GM18951 (cell line): ENCODE measurements around the gene KPNA5.
"Not testable (repeated sequence)": the region's sequence is repeated elsewhere in the genome, so short reads cannot be mapped to it uniquely, and the experiment has no call there.

Experiments
- POLR2A ChIP-seq: IDR thresholded peaks from 4 replicates; pipeline ENCODE4 v1.6.1; 2011; ENCODE audit warnings: mild to moderate bottlenecking; ENCODE audit not compliant: insufficient read length, insufficient read depth; ENCODE audit errors: extremely low read depth
- in situ Hi-C: fragments of 300-500 bp; cut with MboI; formaldehyde crosslinking; loops from one replicate; pipeline ENCODE4 v1.12.0; 2022; ENCODE audit warnings: low sequenced_read_pairs, mixed read lengths, inconsistent platforms; ENCODE audit not compliant: unreplicated experiment

The KPNA5 gene

DNA sequence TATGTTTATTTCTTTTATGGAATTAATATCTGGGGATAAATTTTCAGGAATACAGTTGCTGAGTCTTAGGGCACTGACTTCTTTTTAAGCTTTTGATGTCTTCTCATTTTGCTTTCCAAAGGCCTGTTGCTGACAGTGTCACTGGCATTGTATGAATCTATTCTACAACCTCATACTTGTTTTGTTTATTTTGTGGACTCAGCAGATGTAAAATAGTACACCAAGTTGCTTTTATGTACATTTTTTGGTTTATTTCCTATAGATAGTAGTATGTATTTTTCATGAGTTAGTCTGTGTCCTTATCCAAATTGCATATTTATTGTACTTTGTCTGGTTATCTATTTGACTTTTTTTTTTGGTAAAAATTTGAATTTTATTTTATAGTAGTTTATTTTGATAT is 49.5 kb downstream of the KPNA5 start:
- in situ Hi-C loops = no loop called here

DNA sequence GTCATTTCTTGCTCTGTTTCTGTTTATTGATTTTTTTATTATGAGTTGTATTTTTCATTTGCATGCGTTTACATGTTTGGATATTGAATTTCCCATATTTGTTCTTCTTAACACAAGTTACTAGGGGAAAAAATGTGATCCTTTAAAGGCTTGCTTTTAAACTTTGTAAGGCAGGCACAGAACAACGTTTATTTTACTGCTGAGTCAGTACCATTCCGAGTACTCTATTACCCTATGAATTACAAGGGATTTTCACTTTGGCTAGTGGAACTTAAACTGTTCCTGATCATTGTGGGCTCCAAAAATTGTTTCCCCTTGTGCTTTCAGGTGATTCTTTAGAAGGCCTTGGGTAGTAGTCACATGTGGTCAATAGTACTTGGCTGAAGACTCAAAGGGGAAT is 56.0 kb downstream of the KPNA5 start:
- in situ Hi-C loops = no loop called here
- TF ChIP-seq POLR2A = no peak

More for the DNA sequence above, 49.5 kb downstream of the KPNA5 start:
- no peak for TF ChIP-seq POLR2A

DNA sequence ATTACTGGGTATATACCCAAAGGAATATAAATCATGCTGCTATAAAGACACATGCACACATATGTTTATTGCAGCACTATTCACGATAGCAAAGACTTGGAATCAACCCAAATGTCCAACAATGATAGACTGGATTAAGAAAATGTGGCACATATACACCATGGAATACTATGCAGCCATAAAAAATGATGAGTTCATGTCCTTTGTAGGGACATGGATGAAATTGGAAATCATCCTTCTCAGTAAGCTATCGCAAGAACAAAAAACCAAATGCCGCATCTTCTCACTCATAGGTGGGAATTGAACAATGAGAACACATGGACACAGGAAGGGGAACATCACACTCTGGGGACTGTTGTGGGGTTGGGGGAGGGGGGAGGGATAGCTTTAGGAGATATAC is 59.5 kb downstream of the KPNA5 start:
- in situ Hi-C loops = not testable (repeated sequence)

DNA sequence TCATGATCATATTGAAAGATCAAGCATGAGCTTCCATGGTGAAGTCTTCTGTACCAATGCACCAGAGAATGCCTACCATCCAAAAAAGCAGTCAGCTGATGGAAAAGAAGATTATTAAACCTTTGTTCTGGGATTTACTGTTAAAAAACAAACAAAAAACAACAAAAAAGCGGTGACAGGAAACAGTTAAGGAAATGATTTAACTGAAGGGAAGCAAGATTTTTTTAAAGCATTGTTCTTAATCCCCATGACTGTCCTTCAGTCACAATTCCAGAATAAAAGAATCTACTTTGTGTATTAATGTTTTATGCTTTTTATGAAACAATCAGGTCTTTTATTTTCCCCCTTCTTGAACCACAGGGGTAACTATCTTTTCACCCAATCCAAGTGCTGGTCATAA is 60.6 kb downstream of the KPNA5 start:
- no peak for TF ChIP-seq POLR2A
- in situ Hi-C loops = no loop called here

DNA sequence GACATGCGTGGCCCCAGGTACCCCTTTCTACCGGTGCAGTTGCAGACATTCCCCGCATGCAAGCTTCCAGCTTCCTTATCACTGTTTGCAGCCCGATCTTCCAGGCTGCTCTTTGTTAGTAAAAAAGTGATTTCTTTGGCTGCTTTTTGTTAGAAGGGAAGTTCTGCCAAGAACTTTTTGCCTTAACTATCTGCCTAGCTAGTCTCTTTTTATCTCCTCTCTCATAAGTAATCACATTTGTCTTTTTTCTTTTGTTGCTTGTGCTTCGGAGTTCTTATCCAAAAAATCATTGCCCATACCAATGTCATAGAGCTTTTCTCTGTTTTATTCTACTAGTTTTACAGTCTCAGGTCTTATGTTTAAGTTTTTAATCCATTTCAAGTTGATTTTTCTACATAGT is 64.2 kb downstream of the KPNA5 start:
- TF ChIP-seq POLR2A = no peak
- in situ Hi-C loops = no loop called here

DNA sequence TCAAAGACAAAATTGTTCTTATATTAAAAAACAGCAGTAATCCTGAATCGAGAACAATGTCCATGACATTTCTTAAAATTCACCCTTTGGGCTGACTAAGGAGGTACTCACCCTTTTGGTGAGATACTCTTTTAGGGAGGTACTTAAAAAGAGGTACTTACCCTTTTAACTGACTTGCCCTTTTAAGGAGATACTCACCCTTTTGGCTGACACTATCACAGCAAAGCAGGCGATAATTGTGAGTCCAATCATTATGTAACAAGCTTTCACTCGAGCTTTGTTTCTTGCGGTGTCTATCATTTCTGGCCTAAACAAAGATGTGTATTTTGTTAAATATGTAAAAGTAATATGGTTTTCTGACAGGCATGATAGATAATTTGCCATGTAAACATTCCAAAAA is 80.8 kb downstream of the KPNA5 start:
- in situ Hi-C loops = no loop called here
- TF ChIP-seq POLR2A = no peak

DNA sequence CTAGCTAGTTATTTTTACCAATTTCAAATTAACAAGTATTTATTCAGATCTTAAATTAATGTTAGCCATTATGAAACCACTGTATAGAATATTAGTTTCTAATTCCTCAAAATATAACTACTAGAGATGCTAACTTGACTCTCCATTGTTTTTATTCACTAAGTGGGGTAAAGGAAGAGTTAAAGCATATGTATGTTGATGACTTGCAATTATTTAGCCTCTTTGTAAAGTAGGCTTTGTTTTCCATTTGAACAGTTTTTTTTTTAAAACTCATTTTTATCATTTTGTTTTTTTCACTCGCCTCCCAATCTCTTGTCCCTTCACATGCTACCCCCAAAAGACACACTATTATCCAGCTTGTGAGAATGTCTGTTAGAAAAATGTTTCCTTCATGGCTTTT is 81.2 kb downstream of the KPNA5 start:
- in situ Hi-C loops = no loop called here
- no peak for TF ChIP-seq POLR2A

DNA sequence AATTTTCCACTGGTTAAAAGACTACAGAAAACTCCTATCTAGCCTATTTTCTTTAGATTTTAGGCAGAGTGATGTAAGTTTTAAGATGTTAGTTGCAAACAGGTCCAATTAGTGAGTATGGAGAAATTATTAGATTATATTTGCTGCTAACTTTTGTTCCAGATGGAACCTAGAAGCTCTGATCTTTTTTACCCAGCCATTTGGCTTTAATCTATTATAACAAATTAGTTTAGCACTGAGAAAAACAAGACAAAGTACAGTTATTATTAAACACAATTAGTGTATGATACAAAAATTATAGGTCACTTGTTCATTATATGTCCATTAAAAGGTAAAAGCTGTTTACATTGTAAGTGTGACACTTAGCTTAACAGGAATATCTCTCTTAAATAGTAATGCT is 82.0 kb downstream of the KPNA5 start:
- TF ChIP-seq POLR2A = no peak

DNA sequence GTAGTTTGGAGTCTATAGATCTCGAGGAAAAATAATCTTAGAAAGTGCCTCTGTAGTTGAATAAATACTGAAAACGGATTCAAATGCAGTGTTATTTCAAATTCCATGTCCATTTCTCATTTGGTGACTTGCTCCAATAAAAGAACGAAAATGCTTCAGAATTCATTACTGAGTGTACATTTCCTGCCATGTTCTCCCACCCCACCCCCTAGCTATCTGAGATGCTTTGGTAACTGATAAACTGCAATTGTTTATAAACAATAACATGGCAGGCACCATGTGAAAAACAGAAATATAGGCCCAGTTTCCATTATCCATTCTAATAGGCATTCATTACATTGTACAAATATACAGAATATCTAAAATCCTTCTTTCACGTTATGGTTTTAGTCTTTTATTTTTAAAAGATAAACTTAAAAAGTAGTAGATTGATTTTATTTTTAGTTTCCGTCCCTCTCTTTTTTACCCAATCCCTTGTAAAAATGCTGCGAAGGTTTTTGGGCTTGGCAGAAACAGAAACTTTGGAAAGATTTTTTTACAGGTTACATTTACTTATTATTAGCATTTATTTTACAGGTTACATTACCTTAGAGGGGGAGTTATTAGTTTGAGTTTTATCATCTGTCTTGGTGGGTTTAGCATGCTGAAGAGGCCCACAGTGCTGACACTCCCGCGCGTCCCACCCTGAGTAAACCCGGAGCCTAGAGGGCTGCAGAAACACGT is 83.1 kb downstream of the KPNA5 start:
- in situ Hi-C loops = no loop called here
- no peak for TF ChIP-seq POLR2A

More for the DNA sequence above, 82.0 kb downstream of the KPNA5 start:
- in situ Hi-C loops = no loop called here

DNA sequence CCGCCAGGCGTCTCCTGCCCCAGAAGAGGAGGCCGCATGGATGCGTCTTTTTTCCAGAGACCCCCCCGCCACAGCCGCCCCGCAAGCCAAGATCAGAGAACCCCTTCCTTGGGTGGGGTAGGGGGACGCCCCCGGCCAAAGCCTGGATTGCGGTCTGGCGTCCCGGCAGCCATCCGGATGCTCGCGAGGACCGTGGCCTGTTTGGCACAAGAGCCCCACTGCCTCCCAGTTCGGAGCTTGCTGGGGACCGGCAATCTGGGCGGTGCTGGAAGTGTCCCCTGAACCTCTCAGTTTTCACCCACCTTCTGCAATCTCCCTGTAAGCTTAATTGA is 83.6 kb downstream of the KPNA5 start:
- TF ChIP-seq POLR2A = no peak
- in situ Hi-C loops = no loop called here

DNA sequence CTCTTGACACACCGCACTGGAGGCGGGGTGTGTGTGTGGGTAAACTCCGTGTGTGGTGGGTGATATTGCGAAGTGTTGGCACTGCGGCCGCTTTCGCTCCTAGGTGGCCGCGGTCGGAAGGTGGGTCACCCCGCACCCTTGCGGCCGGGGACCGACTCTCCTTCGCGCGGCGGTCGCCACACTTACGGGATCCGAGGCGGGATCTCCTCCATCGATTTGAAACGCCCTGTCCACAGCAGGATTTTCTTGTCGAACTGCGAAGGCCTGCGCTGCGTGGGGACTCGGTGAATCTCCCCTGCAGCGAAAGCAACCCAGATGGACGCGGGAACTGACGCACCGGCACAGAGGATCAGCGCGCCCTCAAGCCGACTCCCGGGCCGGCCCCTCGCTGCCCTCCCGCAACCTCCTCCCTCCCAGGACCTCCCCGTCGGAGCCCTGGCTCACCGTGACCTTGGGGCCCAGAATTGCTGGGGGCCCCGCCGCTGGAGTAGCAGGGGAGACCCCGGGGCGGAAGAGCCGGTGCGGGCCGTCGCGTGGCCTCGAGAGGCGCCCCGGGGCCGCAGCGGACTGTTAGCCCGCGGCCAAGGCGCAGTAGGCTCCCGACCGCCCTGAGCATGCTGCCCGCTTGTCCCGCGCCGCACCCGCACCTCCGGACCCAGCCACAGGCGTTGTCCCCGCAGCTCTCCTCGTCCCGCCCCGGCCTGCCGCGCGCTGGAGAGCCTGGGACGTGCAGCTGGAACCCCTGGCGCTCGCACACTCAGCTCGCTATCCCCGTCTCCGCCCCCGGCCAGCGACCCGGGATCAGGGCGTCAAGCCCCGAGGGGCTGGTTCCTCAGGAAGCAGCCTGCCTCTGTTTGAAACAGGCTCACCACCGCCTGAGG is 84.2 kb downstream of the KPNA5 start, which contains the start of gene FAM162B:
TSS of gene FAM162B (minus strand) at position 759 of the 881 bp plus-strand sequence. CDS start at position 616, 143 bp downstream.
- in situ Hi-C loops = no loop called here
- TF ChIP-seq POLR2A = no peak

DNA sequence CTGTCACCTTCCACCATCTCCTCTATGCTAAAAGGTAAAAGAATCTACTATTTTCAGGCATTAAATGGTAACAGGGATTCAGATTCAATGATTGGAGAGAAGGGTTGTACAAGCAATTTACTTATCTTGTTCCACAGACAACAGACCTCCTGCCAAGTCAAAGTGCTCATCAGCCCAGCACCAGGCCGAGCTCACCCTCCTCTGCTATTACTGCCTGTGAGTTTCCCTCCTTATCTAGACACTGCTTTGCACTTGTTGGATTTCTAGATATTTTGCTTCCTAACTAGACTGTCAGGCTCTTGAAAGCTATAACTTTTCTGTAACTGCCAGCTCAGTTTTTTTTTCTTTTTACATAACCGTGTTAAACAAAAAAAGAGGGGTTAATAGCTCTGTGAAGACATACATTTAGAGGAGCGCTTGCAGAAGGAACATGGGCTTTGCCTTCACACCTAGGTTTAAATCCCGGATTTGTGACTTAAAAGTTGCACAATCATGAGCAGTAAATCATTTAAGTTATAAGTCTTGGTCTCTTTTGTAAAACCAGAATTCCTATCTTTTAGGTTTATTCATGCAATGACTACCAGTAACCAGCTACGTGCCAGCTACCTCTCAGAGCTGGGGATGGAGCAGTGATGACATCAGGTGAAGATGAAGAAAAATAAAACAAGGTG is 85.6 kb downstream of the KPNA5 start:
- TF ChIP-seq POLR2A = no peak
- in situ Hi-C loops = no loop called here

DNA sequence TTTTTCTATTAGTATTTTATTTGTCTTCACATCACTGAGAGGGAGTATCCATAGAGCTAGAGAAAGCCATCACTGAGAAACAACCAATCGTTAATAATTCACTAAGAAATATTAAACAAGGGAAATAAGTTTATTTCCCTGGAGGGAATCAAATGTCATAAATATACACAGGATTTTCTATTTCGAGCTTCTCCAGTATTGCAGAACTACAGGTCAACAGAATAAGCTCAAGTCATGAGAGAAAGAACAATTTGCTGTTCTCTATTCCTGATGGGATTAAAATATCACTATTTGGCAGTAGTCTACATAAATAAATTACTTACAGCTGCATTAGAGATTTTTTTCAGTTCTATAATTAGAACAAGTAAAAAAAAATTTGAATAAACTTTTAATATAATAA is 86.7 kb downstream of the KPNA5 start:
- in situ Hi-C loops = no loop called here
- no peak for TF ChIP-seq POLR2A
